ENCODE measurements around the gene NANOS1.
"Not testable (repeated sequence)": the region's sequence is repeated elsewhere in the genome, so short reads cannot be mapped to it uniquely, and the experiment has no call there.

Gene NANOS1

GRCh38 chr10:119020627-119020946 lies 8.9 kb upstream of the NANOS1 start:
- DNase-seq (ENCODE audit: low read depth): no peak

- DNase-seq (ENCODE audit: low read depth): no peak
Measured at GRCh38 chr10:119022846-119023552, 6.5 kb upstream of the NANOS1 start.

GRCh38 chr10:119023553-119023868 lies 6.0 kb upstream of the NANOS1 start:
- DNase-seq (ENCODE audit: low read depth): no peak

- no peak for DNase-seq (ENCODE audit: low read depth)
Measured at GRCh38 chr10:119024882-119025281, 4.6 kb upstream of the NANOS1 start.

- no peak for DNase-seq (ENCODE audit: low read depth)
Measured at GRCh38 chr10:119025336-119025735, 4.2 kb upstream of the NANOS1 start.

GRCh38 chr10:119025776-119026175 lies 3.7 kb upstream of the NANOS1 start:
- no peak for DNase-seq (ENCODE audit: low read depth)

GRCh38 chr10:119026301-119027110 lies 3.0 kb upstream of the NANOS1 start:
- no peak for DNase-seq (ENCODE audit: low read depth)

- DNase-seq (ENCODE audit: low read depth): not testable (repeated sequence)
Measured at GRCh38 chr10:119028445-119028899, 1.0 kb upstream of the NANOS1 start.

GRCh38 chr10:119028900-119029612 lies 458 bp upstream of the NANOS1 start:
- DNase-seq (ENCODE audit: low read depth): peak; percentile 51

- DNase-seq (ENCODE audit: low read depth): no peak
Measured at GRCh38 chr10:119030421-119031250, 1.1 kb downstream of the NANOS1 start.

GRCh38 chr10:119031496-119032059 lies 2.1 kb downstream of the NANOS1 start:
- no peak for DNase-seq (ENCODE audit: low read depth)

- DNase-seq (ENCODE audit: low read depth): no peak
Measured at GRCh38 chr10:119039161-119039560, 9.6 kb downstream of the NANOS1 start.

GRCh38 chr10:119041326-119041725 lies 11.8 kb downstream of the NANOS1 start:
- DNase-seq (ENCODE audit: low read depth): no peak

GRCh38 chr10:119042169-119042568 lies 12.7 kb downstream of the NANOS1 start:
- DNase-seq (ENCODE audit: low read depth): no peak

GRCh38 chr10:119045561-119045960 lies 16.0 kb downstream of the NANOS1 start:
- no peak for DNase-seq (ENCODE audit: low read depth)

- DNase-seq (ENCODE audit: low read depth): no peak
Measured at GRCh38 chr10:119049361-119049760, 19.8 kb downstream of the NANOS1 start.

- DNase-seq (ENCODE audit: low read depth): no peak
Measured at GRCh38 chr10:119049777-119050176, 20.3 kb downstream of the NANOS1 start.

GRCh38 chr10:119051775-119052174 lies 22.3 kb downstream of the NANOS1 start:
- DNase-seq (ENCODE audit: low read depth): no peak

- no peak for DNase-seq (ENCODE audit: low read depth)
Measured at GRCh38 chr10:119055472-119055871, 26.0 kb downstream of the NANOS1 start.

- no peak for DNase-seq (ENCODE audit: low read depth)
Measured at GRCh38 chr10:119058010-119058409, 28.5 kb downstream of the NANOS1 start.

GRCh38 chr10:119059557-119059956 lies 30.0 kb downstream of the NANOS1 start:
- no peak for DNase-seq (ENCODE audit: low read depth)

- DNase-seq (ENCODE audit: low read depth): no peak
Measured at GRCh38 chr10:119060107-119060506, 30.6 kb downstream of the NANOS1 start.
